HG03196 (cell line): Measurements from ENCODE around the gene EBLN2.
"Not testable (repeated sequence)": the region's sequence is repeated elsewhere in the genome, so short reads cannot be mapped to it uniquely, and the experiment has no call there.

Experiments used
- ATAC-seq: cut with Tn5 transposase; IDR thresholded peaks from one replicate; pipeline ENCODE4 v1.9.1; 2021; ENCODE audit not compliant: unreplicated experiment

Gene EBLN2

DNA sequence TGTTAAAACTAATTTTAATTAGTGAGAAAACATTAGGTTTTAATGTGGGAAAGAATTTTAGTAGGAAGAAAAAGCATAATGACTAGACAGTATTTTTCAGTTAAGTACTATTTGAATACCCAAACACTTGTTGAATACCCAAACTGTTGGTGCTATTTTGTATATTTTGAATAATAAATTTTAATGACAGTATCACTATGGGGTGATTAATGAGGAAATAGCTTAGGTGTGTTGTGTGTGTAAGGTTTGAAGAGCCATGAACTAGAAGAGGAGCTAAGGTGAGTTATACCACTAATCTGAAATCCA is 4.7 kb upstream of the EBLN2 start:
- no peak for ATAC-seq

DNA sequence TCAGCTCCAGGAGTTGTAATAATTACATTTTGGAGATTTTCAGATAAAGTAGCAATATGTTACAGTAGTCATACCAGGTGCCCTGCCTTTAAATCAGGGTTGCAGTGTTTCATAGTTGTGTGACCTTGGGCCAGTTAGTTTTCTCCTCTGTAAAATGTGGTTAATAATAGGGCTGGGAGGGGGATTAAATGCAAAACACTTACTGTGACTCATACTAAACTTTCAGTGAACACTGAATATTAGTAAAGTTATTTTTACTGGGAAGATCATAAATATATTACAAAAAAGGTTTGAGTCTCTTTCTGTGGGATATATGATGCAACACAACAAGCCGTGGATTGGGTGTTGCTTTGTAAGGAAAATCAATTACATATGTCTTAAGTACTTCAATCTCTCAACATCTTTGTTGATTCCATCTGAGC is 1.1 kb upstream of the EBLN2 start:
- ATAC-seq, result no peak

DNA sequence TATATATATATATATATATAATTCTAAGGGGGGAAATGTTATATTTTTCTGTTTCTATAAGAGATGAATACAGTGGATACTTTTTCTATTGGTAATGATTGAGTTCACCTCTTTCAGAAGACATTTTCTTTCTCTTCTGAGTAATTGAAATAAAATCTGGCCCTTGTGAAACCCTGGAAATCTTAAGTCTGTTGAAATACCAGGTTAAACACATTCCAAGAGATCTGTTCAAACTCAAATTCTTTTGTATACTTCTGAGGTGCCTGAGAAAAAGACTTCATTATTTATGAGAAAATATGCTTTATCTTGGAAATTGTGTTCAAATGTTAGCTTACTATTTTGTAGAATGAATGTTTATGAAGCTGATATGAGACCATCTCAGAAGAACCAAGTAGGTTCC is 4.8 kb downstream of the EBLN2 start:
- not testable (repeated sequence) for ATAC-seq

DNA sequence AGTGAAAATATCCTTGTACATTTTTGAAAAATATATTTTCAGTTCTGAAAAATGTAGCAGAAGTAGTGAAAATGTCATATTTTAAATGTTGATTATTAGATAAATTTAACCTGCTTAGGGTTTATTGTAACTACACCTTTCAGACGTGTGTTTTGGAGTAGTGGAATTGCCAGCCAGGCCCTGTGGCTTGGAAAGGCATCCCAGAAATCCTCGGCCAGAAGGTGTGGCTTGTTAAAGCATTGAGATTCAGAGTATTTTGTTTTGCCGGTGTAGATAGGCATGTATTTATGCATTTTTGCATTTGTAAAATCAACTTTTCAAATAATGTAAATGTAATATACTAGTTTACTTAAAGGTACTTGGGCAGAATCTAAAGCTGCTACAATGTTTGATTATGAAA is 7.0 kb downstream of the EBLN2 start:
- no peak for ATAC-seq

DNA sequence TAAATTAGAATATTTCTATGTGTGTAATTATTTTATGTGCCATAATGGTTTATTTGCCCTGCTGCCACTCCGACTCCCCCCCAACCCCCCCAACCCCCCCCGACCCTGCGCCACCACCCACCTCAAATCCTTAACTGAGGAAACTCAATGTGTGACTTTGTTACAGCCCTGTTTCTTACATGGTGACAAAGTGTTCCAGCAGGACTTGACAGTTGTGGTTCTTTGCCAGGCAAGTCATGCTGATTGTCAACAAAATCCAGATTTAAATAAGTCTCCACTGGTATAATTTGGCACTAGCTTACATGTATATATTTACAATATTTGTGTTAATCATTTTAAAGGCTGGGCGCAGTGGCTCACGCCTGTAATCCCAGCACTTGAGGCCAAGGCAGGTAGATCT is 7.7 kb downstream of the EBLN2 start:
- ATAC-seq, result no peak

DNA sequence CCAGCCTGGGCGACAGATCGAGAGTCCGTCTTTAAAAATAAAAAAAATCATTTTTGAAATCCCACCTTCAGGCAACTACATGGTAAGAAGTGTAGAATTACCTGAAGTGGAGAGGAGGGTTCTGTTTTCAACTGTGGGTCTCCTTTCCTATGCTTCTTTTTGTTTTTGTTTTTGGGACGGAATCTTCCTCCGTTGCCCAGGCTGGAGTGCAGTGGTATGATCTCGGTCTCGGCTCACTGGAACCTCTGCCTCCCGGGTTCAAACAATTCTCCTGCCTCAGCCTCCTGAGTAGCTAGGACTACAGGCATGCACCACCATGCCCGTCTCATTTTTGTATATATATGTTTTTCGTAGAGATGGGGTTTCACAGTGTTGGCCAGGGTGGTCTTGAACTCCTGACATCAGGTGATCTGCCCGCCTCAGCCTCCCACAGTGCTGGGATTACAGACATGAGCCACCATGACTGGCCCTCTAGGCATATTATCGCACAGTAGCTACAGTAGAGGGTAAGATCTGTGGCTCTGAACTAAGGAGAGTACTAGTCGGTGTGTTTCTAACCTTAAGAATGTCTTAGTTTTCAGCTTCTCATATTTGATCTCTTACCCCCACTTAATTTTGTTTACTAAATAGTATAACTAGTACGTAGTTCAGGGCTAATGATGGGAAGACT is 8.5 kb downstream of the EBLN2 start:
- ATAC-seq, result no peak

DNA sequence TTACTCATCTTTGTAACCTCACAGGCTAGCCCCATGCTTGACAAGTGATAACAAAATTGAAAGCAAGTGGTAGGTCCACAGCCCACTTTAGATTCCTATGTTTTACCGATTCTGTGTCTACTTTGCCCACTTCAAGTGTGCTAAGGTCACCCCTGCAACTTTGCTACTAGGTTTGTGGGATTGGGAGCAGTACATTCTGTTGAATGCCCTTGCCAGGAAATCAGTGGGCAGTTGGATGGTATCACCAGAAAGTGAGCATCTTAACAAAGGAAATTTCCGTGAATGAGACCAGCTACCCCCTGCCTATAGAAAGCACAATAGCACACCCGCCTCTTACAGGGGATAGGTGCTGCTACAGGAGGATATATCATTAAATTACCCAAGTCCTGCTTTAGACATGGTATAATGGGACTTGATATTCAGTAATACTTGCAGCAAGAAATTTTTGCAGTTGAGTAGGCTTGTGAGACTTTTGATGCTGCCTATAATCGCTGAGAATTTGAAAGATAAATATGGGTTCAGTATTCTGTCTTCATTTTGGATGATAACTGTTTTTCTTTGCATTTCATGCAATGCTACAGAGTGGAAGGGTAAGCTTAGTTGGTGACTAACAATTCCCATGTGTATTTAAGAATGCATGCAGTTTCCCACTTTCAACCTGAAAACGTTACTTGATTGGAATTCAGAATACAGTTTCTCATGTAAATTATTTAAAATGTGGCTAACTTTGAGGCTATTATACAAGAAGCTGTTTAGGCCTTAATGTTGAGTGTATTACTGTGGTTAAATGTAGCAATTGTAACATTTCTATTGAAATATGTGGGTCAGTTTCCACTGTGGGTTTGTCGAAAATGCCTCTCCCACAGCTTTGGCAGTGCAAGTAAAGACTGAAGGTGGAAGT is 9.5 kb downstream of the EBLN2 start:
- no peak for ATAC-seq

DNA sequence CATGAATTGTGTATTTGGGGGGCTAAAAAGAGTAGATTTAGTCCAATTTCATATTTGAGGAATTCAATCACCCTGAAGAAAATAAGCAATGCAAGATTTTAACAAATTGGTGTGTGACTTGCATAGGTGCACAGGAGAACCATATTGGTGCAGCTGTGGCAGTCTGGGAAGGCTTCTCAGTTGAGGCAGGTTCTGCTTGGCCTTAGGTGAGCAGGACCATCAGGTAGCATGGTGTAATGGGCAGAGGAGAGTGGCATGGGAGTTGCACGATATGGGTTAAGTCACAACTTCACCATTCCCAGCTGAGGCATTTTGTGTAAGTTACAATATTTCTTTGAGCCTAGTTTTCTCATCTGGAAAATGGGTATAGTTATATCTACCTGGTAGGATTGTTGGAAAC is 10.5 kb downstream of the EBLN2 start:
- ATAC-seq, result no peak

DNA sequence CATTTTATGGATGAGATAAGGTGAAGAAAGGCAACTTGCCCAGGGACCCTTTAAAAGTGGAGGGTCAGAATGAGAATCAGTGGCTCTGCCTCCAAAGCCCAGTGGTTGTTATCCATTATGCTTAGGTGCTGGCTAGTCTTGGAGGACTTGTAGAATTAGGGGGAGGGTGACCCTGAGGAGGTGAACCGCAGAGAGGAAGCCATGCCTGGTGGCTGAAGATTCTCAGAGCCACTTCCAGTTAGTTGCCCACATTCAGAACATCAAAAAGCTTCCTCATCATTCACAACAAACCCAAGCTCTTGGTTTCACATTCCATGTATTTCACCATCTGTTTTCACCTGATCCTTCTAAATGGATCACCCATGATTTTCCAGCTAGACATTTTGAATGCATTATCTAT is 11.2 kb downstream of the EBLN2 start:
- ATAC-seq, result no peak

DNA sequence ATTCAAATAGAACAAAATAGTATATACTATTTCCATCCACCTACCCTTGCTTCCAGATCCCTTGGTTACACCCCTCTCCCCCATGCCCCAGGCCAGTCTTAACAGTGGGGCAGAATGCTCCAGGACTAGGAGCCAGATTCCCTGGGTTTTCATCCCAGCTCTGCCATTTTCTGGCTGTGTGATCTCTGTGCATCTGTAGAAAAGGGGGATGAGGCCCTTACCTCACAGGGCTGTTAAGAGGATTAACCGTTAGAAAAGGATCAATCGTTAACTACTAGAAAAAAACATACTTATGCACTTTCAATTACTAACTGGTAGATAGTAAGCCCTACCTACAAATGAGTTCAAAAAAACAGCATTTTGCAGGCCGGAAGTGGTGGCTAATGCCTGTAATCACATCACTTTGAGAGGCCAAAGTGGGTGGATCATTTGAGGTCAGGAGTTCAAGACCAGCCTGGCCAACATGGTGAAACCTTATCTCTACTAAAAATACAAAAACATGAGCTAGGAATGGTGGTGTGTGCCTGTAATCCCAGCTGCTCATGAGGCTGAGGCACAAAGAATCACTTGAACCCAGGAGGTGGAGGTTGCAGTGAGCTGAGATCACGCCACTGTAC is 11.7 kb downstream of the EBLN2 start:
- ATAC-seq, result no peak

DNA sequence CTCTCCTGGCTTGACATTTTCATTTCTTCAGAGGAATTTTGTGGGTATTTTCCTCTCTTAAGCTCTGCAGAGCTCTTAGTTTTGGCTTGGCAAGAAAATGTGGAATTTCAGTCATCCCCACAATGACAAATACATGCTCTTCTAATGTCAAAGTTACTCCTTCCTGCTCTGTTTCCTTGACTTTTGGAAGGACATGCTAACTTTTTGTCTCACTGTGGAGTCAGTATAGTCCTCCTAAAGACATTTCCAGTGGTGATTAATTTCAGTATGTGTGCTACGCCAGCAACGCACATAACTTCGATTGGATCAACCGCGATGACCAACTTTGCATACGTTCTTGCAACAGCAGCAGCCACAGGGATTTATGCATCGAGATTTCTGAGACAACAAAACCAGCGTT is 13.3 kb downstream of the EBLN2 start:
- ATAC-seq, result no peak

DNA sequence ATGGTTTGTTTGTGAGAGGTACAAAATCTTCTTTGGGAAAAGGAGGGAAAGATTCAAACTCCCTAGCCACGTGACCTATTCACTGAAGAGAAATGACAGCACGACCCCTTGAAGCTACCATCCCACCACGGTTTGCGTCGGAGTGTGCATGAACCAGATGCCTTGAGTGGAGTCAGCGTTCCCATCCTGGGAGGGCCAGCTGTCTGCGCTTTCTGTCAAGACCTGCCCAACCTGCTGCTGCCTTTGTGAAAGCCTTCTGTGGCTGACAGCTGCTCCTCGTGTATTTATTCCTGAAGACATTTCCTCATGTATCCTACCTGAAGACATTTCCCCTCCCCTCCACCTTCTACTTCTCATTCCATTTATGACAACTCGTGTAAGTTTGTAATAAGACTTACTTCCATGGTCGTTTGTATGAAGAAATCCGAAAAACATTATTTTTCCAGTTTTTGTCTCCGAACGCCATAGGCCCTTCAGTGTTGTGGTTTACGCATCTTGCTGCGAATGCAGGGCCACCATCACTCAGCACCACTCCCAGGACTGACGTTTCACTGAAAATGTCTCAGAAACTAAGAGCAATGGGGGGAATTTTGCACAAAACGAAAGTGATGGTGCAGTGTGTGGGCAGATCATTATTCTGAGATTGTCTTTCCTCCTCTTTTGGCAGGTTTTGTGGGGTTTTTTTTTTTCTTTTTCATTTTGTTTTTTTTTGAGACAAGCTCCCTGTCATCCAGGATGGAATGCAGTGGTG is 18.9 kb downstream of the EBLN2 start:
- no peak for ATAC-seq

DNA sequence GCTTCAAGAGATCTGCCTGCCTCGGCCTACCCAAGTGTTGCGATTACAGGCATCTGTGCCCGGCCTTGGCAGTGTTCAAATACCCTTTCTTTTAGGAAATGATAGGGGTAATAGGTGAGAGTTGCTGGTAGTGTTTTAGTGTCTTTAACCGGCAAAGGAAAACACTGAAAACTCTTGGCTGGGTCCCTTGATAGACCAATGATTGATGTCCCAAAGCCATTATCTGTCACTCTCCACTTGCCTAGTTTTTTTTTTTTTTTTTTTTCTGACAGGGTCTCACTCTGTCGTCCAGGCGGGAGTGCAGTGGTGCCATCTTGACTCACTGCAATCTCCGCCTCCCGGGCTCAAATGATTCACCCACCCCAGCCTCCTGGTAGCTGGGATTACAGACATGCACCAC is 19.7 kb downstream of the EBLN2 start:
- no peak for ATAC-seq

DNA sequence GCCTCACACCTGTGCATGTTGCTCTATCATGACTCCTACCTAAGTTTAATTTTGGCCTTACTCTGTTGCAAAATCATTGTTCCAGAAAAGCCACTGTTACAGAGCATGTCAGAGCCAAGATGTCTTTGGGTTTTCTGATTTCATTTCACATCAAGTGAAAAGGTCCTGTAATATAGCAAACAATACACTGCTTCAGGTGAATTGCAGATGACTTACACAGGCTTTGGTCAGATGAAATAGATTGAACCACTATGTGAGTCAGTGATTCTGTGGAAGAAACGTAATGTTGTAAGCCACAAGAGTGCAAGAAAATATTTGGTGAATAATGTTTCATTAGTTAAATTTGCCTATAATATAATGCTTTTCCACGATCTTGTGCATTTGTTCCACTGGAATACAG is 22.7 kb downstream of the EBLN2 start:
- ATAC-seq, result no peak

DNA sequence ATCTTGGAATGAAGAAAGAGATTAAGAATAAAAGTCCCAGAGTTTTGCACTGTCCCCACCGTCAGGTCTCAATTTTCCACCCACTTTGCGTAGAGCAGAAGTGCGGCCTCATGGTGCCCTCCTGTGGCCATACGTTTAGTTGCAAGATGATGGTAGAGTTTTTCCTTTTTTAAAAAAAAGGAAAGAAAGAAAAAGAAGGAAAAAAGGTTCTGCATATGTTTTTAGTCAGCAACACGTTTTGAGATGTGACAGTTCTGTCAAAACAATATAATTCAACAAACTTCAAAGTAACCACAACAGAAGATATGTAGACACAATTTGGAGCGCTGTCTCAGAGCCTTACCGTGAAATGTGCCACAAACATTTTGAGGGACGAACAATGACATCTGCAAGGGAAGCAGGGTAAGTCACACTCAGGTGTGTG is 24.6 kb downstream of the EBLN2 start:
- ATAC-seq, result no peak

DNA sequence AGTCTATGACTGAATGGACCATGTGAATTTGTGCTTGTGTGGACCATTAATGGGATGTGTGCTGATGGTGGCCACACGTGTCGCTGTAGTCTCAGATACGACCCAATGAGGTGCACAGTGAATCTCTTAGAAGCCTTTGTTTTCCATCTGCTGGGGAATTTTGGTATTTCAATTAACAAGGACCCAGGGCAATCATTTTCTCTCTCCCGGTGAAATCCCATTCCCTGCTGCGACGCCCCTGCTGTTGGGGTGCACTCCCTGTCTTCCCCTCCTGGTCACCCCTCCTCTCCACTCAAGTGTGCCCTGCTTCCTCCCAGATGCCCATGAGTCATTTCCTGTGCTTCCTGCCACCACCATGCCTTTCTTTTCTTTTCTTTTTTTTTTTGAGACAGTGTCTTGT is 32.7 kb downstream of the EBLN2 start:
- no peak for ATAC-seq

DNA sequence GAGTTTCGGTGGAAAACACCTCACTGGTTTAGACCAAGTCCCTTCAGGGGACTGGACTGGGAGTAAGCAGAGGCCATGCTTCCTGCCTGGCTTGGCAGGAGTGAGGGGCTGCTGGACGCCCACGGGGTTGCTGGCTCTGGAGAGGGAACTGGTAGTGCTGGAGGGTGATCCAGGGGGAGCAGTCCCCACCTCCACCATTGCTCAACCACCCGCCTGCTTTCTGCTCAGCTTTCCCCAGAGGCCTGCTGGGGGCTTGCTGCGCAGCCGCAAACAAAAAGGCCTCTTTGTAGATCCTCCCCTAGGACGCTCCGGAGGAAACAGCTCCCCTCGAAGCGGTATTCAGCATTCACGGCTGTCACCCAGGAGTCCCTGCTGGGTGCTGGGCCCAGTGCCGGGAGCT is 33.5 kb downstream of the EBLN2 start:
- ATAC-seq, result no peak

DNA sequence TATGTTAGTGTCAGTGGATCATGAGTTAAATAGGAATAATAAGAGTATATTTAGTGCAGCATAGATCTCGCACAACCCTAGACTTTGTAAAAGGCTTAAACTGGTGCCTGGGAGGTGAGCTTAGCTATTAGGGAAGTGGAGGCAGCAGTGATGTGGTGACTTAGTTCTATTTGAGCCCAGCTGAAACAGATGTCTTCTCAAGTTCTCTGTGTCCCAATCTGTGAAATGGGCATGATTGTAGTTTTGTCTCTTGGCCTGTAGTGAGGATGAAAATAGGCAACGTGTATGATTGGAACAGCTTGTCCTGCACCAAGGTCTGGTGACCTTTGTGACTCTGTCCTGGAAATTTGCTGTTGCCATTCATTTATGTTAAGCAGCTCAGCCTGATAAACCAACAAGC is 34.7 kb downstream of the EBLN2 start:
- no peak for ATAC-seq

DNA sequence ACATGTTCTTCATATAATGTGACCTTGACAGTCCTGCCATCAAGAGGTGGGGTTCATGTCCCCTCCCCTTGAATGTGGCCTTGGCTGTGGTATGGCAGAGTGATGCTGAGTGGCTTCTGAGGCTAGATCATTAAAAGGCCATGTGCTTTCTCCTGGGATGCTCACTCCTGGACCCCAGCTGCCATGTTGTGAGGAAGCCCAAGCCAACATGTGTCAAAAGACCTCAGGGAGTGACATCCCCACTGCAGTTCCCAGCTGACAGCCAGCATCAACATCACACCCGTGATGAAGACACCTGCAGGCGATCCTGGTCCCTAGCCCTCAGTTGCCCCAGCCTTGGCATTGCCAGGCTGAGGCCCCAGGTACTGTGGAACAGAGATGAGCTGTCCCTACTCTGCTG is 36.6 kb downstream of the EBLN2 start:
- no peak for ATAC-seq

DNA sequence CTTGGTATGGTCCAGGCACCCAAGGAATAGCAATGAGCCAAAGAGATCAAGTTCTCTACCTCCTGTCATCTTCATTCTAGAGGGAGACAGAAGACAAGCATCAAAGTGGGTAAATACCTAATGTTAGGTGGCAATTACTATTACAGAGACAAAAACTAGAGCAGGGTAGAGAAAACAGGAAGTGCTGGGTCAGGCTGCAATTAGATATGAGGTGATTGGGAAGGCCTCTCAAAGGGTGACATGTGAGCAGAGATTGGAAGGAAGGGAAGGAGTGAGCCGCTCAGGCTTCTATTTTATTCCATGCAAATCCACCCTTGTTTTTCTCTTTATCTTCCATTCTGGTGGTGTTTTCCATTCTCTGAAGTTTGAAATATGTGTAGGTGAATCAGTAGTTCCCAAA is 37.4 kb downstream of the EBLN2 start:
- ATAC-seq, result no peak

DNA sequence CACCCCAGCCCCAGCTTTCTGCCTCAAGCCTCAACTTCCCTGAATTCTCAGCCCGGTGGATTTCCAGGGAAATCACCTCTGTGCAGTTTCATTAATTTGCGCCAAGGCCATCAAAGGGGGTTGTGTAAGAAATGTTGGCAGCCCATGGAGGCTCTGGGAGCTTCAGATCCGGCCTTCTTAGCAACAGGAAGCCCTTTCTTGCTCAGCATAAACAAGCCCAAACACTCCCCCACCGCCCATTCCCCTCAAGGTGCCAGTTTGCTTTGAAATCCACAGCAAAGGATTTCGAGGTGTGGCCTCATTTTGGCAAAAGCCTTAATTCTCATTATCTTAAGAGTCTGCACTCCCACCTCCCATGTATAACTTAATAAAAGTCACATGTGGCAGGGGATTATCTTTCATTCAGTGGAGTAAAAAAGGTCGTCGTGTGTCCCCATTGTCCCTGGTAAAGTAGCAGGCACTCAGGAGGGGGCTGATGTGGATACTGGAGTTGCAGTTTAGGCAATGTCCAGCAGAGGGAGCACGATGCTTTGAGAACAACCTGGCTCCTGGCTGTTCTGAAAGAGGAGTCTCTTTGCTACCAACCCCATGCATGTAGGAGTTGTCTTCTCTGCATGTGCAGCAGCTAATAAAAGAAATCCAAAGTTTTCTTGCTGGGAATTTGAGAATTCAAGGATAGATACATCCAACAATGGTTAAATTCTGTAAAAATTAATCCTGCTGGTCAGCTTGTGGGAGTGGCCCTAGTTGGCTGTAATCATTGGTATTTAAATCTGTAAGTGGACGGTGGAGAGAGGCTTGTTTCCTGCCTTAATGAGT is 39.5 kb downstream of the EBLN2 start:
- peak; percentile 79 for ATAC-seq
